GM10847 (cell line): Measurements from ENCODE around the gene SLX9.

Experiments used
- POLR2A ChIP-seq: IDR thresholded peaks from 2 replicates; pipeline ENCODE4 v1.6.1; 2011; ENCODE audit not compliant: insufficient read length; ENCODE audit errors: extremely low read depth

Gene SLX9

DNA sequence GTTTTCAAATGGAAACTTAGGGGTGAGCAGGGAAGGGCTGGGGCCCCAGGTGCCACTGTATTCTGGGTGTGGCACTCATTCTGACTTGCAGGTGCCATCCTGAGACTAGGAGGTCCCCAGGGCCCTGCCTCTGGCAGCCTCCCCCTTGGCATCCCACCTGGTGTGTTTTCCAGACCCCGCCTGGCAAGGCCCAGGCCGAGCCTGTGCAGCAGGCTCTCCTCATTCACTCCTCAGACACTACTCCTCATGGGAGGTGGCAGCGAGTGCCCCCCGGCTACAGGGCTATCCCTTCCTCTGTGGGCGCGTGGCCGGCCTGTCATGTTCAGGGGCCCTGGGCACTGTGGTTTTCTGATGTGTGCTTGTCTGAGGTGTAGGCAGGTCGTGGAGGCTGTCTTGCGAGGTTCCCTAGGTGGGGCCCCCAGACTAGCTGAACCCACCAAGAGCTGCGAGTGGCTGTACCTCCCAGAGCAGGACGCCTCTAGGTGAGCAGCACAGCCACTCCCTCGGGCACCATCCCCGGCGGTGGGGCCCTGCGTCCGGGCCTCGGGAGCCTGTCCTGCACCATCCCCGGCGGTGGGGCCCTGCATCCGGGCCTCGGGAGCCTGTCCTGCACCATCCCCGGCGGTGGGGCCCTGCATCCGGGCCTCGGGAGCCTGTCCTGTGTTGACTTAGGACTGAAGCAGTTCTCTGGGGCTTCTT lies 13.2 kb downstream of the SLX9 start:
- TF ChIP-seq POLR2A = no peak

DNA sequence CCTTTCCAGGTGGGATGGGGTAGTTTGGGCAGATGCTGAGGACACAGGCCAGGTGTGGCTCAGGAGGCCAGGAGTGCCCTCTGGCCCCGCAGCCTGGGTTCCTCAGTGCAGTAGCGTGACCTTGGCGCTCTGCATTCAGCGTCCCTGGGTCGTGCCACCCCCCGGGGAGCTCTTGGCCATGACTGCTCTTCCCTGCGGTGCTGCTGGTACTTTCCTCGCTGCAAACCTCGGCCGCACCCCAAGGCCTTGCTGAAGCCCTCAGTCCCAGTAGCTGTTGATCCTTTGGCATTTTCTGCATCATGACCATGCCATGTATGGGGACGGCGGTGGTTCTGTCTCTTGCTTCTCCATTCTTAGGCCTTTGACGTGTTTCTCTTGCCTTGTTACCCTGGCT lies 13.8 kb downstream of the SLX9 start:
- TF ChIP-seq POLR2A = no peak

DNA sequence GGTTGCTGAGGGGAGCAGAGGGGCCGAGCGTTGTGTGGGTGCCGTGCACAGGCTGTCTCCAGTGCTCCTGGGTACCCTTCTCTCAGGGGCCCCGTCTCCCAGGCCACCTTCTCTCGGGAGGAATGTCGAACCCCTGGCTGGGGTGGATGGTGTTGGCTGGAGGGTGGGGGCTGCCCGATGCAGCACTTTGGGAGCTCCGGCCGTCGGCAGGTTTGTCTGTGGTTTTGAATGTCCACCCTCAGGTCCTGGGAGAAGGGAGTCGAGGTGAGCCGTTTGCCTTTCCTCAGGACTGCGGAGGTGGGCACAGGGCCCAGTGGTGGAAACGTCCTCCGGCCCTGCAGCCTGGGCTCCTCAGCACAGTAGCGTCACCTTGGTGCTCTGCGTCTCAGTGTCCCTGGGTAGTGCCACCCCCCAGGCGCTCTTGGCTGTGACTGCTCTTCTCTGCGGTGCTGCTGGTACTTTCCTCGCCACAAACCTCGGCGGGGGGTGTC lies 14.5 kb downstream of the SLX9 start:
- no peak for TF ChIP-seq POLR2A

DNA sequence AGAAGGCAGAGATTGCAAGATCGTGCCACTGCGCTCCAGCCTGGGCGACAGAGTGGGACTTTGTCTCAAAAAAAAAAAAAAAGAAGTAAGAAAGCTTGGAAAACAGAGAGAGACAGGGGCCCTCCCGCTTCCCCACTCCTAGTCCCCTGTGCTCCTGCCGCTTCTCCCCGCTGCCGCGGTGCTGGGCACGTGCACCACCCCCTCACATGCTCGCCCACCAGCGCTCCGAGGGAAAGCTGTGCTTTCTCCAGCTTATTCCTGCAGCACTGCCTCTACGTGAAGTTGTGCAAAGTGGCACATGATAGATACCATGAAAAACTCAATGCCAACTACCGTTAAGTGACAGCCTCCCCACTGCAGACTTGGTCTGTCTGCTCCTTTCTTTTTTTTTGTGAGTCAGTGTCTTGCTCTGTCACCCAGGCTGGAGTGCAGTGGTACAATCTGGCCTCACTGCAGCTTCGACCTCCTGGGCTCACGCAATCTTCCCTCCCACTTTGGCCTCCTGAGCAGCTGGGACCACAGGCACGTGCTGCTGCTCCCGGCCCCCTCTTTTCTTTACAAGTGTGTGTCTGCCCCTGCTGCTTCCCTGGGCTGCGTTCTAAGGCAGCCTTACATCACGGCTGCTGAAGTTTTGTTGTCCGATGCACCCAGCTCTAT lies 15.4 kb downstream of the SLX9 start:
- TF ChIP-seq POLR2A = no peak

DNA sequence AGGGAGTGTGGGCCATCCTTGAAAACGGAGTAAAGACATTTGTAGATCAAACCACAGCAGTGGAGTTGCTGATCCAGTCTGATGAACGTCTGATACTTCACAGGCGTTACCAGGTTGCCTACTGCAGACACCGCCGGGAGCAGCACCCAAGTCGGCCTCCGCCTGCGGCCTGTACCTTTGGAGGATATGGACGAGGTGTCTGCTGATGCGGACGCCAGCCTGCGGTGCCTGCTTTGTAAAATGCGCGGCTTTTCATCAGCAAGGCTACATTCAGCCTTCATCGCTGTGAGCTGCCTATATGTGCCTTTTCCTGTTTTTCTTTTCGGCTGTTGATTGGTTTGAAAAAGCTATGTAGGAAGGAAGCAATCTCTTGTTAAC lies 16.0 kb downstream of the SLX9 start:
- TF ChIP-seq POLR2A = no peak

DNA sequence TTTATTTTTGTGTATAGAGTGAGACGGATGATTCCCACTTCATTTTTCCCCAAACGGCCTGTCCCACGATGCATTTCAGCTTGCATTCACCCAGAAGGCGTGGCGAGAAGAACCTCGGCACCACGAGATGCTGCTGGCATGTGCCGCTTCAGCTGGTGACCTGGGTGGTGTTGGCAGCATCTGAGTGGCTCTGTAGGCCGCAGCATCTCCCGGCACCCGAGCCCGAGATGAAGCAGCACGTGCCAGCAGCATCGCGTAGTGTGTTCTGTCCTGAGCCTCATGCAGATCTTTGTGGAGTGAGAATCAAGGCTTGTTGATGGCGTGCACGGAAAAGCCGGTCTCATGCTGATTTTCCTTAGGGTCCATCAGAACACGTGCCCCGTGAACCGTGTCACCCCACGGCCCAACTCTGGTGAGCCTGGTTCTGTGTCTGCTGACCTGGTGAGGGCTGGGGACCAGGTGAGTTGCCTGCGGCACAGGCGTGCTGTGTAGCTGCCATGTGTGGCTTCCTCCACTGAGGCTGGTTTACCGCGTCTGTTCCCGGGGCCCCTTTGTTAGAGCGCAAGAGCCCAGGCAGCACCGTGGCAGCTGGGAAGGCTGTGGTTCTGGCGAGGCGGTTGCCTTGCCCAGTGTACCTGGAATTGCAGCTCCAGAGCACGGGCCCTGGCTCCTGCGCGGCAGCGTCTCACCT lies 16.7 kb downstream of the SLX9 start:
- TF ChIP-seq POLR2A = no peak

DNA sequence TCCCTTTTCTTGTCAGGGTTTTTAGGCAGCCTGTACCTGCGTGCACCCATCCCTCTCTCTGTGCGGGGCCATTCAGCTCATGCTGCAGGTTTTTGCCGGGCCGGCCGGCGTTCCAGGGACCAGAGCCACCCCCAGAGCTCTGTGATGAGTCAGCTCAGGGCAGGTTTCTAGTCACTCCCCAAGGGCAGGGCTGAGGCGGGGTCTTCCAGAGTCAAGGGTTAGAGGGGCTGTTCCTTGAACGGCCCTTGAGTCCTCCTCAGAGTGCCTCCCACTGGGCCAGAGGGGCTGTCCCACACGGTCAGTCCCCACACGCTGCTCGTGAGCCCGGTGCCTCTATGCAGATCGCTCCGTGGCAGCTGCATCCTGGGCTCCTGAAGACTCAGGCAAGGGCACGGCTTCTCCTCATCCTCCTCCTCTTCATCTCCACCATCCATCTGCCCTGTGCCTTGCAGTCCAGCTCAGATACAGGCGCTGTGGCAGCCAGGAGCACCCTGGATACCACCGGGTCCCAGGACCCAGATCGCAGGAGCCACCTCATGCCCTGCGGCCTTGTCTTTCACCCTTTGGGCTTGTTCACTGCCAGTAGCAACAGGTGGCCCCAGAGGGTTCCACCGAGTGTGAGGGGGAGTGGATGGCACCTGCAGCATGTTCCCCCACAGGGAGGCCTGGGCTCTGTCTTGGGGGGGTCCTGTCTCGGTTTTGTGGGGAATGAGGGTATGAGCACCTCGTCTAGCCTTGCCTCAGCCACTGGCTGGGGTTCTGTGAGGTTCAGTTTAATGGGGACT lies 17.4 kb downstream of the SLX9 start:
- no peak for TF ChIP-seq POLR2A

DNA sequence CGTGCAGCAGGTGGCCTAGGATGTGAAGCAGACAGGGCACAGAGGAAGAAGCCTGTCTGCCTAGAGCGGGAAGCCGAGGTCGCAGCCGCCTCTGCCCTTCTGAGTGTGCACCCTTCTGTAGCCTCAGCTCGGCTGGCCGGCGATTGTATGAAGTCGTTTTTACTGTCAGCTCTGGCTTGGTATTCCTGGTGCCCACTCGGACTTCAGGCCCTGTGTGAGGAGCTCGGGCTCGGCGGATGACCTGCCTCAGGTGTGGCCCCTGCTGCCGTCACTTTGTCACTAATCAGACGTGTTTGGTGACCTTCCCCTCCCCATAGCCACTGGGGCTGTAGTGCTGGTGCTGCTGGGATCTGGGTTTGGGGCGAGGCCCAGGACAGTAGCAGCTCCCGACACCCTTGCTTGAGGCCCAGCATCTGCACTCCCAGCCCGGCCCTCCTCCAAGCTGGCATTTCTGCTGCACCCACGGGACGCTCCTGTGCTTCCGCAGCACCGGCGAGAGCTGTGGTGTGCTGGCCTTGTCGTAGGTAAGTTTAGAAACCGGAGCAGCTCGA lies 18.1 kb downstream of the SLX9 start:
- TF ChIP-seq POLR2A = no peak

DNA sequence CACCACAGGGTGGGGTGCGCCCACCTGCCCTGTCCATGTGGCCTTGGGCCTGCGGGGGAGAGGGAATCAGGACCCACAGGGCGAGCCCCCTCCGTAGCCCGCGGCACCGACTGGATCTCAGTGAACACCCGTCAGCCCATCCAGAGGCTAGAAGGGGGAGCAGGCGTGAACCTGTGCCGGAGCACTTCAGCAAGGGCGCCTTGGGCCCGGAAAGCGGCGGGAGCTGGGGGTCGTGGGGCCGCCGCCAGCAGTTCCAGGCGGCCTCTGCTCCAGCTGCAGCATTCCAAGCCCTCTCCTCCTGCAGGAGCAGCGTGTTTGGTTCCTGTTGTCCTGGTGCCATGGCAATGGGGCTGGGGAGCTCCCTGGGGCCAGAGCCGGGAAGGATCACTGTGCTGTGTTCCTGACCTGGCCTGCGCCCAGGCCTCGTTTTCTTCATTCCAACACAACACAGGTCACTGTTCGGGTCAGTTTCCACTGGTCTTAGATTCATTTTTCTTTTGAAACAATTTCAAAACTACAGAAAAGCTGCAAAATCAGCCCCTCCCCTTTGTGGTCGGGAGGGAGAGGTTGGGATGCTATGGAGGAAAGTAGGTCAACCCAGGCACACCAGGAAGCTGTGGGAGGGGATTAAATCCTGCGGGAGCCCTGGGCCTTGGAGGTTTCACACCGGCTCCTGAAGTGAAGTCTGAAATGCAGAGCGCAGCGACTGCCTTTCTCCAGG lies 18.8 kb downstream of the SLX9 start:
- no peak for TF ChIP-seq POLR2A

DNA sequence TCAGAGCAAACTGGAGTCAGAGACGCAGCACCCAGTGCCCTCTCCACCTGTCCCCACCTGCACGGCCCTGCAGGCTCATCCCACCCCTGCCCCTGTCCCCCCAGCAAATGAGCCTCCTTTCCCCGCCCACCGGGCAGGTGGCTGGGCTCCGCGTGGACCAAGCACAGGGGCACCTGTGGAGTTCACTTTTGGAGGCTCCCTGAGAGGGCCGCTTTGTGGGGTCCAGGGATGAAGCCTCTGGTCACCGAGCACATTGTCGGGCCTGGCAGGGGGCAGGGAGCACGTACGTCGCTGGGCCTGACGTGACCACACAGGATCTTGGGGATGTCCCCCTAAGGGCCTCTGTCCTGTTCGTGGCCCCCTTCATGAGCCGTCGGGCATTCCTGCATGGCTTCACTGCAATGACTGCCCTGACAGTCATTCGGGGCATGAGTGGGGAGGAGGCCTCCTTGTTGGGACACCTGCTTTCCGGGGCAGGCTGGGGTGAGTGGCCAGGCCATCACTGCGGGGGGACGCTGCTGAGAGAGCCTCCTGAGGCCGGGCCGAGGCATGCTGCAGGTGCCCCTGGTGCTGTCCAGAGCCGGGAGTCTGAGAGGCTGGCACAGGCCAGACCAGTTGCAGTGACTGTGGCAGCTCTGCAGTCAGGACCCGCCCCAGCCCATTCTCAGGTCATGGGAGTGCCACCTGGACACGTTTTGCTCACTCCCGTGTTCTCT lies 19.7 kb downstream of the SLX9 start:
- no peak for TF ChIP-seq POLR2A

DNA sequence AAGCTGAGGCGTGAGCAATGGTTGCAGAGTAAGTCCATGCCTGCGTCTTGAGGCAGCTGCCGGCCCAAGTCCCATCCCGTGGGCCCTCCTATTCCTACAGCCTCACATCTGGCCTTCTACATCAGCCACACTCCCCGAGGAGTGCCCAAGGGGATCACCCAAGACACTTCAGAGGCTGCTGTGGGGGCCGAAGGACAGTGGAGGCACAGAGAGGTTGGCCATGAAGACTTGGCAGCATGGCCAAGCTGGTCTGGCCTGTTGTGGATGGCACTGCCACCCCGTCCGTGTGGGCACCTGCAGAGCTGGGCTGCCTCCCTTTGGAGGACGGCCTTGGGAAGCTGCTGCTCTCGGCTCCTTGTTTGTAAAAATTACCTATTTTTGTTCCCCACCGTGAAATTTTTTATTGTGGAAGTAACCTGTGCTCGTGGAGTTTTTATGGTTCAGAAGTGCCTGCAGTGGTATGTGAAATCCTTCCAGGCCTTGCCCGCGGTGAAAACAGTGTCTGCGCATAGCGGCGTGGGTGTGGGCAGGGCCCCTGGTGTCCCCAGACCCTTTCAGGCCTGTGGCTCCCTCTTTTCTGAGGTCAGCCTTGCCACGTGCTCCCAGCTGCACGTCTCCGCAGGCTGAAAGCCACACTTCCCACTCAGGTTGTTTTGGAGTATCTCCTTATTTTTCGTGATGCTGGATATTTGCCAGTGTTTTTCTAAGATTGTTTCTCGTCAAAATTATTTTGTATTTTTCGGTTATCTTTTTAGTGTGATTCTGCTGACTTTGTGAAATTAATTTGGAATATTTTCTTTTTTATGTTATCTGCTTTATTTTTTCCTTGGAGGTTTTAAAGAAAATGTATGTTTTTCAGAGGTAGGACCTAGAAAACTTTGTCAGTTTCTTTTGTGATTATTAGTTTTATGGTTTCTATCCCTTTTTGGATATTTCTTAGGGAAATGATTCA lies 20.6 kb downstream of the SLX9 start:
- no peak for TF ChIP-seq POLR2A

DNA sequence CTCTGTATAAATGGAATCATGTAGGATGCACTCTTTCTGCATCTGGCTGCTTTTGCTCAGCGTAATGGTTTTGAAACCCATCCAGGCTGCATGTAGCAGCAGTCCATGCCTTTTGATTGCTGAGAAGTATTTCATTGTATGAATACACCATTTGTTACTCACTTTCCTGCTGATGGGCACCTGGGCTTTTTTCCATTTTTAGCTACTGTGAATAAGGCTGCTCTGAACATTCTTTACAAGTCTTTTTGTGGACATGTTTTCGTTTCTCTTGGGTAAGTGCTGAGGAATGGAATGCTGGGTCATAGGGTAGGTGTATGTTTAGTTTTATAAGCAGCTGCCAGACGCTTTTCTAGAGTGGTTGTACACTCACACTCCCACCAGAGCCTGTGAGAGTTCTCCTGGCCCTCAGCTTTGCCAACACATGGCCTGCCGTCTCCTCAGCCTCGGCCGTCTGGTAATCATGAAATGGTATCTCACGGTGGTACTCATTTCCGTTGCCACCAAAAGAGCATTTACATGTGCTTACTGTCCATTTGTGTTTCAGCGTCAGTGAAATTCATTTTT lies 22.7 kb downstream of the SLX9 start:
- no peak for TF ChIP-seq POLR2A

DNA sequence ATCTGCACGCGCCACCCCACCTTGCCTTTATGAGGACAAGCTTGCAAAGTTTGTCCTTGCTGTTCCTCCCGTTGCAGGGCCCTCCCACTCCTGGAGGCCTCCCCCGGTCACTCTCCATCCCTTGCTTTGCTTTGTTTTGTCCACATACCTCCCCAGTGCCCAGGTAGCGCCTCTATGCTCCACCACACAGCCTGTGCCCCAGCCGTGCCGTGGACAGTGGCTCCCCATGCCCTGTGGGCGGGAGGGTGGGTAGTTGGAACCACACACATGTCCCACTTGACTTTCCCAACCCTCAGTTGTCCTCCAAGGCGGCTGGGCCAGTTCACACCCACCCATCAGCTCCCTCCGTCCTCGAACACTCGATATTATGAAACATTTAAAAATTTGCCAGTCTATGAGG lies 24.6 kb downstream of the SLX9 start:
- TF ChIP-seq POLR2A = no peak
